DMS53 treated with DMSO at 0.1 percent for 48 hours (cell line): ENCODE data around the gene PGBD5.

Source experiments
- DNase-seq: peaks from one replicate; lab custom pipeline; 2025; ENCODE audit not compliant: unreplicated experiment; lab: John Stamatoyannopoulos, UW

The PGBD5 gene

DNA sequence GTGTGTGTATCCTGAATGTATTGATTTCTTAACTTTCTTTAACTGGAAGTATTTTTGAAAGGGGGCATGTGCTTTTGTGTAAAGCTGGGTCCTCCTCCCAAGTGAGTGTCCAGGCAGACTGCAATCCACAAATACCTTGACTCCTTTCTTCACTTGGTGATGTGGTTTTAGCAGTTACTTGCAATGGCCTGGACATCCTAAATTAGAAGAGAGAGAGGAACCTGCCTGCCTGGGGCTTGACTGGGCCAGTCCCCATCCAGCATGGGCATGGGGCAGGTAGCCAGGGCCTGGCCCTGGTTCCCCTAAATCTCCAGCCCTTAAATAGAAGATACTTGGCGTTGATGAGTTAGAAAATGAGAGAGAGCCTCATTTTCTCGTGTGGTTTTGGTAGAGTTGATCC is 159.7 kb downstream of the PGBD5 start:
- no peak for DNase-seq

DNA sequence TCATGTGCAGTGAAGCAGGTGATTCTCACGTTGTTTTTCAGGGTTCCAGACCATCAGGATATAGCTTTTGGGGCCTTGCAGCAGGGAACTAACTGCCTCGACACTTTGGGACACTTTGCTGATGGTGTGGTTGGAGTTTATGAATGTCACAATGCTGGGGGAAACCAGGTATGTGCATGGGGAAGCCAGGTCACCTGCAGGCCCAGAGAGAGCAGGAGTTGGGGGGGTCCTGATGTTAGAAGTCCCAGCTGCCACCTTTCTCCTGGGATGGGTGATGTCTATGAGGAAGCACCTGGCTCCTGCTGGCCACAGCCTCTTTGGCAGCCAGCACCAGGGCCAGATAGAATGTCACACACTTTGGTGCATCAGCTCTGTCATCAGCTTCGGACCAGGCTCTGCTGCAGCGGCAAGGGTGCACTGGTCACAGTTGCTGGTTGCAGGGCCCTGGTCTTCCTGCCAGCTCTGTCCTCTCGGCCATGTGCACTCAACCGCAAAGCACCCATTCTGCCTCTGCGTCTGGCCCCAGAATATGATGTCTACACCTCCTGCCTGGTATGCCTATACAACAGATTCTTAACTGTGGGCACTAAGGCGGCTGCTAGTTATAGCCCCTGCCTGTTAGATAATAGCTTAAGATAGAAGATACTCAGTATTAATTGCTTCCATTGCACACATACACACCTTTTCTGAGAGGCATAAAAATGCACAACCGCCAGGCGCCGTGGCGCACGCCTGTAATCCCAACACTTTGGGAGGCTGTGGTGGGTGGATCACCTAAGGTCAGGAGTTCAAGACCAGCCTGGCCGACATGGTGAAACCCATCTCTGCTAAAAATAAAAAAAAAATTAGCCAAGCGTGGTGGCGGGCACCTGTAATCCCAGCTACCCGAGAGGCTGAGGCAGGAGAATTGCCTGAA is 160.7 kb downstream of the PGBD5 start:
- no peak for DNase-seq
